Osteoblast (primary cell): ENCODE results near the gene CEP85L. TPM values are rescaled to one million over a fixed set of nuclear protein-coding genes. Genes with fewer than 3 reads are reported as not detected.

Experiments used
- DNase-seq: peaks from one replicate; pipeline ENCODE4 v3.0.0; 2011; ENCODE audit warnings: low spot score, mixed read lengths; ENCODE audit not compliant: insufficient read length; ENCODE audit errors: missing footprints
- H2AFZ ChIP-seq: 2 replicates; pipeline ENCODE4 v1.6.0; 2011; ENCODE audit warnings: mild to moderate bottlenecking, low read length
- H3K27ac ChIP-seq: 2 replicates; pipeline ENCODE4 v1.5.1; 2011; ENCODE audit warnings: mild to moderate bottlenecking, low read depth, low read length, moderate library complexity
- H3K27me3 ChIP-seq: 2 replicates; pipeline ENCODE4 v1.6.0; 2012; ENCODE audit warnings: mild to moderate bottlenecking, control low read depth, inconsistent platforms, low read length, moderate library complexity; ENCODE audit not compliant: insufficient read depth
- H3K36me3 ChIP-seq: 2 replicates; pipeline ENCODE4 v1.5.1; 2011; ENCODE audit warnings: mild to moderate bottlenecking, low read length, control low read depth, moderate library complexity; ENCODE audit not compliant: insufficient read depth
- H3K4me1 ChIP-seq: 2 replicates; pipeline ENCODE4 v1.5.1; 2011; ENCODE audit warnings: mild to moderate bottlenecking, low read length, control low read depth, moderate library complexity; ENCODE audit not compliant: insufficient read depth
- H3K4me2 ChIP-seq: 2 replicates; pipeline ENCODE4 v1.6.0; 2011; ENCODE audit warnings: mild to moderate bottlenecking, low read length; ENCODE audit not compliant: insufficient read depth
- H3K4me3 ChIP-seq: fragments of 200-600 bp; sonication (generic); 3 replicates; pipeline ENCODE4 v1.5.1; 2012; ENCODE audit warnings: mild to moderate bottlenecking, low read length, inconsistent platforms; ENCODE audit not compliant: insufficient read depth
- H3K79me2 ChIP-seq: 2 replicates; pipeline ENCODE4 v1.6.0; 2012; ENCODE audit warnings: mild to moderate bottlenecking, low read length, control low read depth, inconsistent platforms; ENCODE audit not compliant: insufficient read depth
- H3K9me3 ChIP-seq: 2 replicates; pipeline ENCODE4 v1.5.1; 2011; ENCODE audit warnings: low read depth, low read length, control low read depth
- H4K20me1 ChIP-seq: 2 replicates; pipeline ENCODE4 v1.6.0; 2012; ENCODE audit warnings: mild to moderate bottlenecking, low read length, control low read depth; ENCODE audit not compliant: insufficient read depth
- total RNA-seq: library from RNA; depleted of rRNA; stranded (reverse); fragments of >200 nt; gene quantifications from 2 replicates; pipeline ENCODE4 v1.2.3, GENCODE V29; 2012
- TF ChIP-seq, protein P1 (sequence below): IDR thresholded peaks from 2 replicates; pipeline ENCODE4 v1.5.1; 2011; ENCODE audit warnings: mild to moderate bottlenecking, low read depth, low read length, moderate library complexity; ENCODE audit errors: extremely low read depth

Gene CEP85L
- total RNA-seq, 1 donor = 15.2 TPM

DNA sequence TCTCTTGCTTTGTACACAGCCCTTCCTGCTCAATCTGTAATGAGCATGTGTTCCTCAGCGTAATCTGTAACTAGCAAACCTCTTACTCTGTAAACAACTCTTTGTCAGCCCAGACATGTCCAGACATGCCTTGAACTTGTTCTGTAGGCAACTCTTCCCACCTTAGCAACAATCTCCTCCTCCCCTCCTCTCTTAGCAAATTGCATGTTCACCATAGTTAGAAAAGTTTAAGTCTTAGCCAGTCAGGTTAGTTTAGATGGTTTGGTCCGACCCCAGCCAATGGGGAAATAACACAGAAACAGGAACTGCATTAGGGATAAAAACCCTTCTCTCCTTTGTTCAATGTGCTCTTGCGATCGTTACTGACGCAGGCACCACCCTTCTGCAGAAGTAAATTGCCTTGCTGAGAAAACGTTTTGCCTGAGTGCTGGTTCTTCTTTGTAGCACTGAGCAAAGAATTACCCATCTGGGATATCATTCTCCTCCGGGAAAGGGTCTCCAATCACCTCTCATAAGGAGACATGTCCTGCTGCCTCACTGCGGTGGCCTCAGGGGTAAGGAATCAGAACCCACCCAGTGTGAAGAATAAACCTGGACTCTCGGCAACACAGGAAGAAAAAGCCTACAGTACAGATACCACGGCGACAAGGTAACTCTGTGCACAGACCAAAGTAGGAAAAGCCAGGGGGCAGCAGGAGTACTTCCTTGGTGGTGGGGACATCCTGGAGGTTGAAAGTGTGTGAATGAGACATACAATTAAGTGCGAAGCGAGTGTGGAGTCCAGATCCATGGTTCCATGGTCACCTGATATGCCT, 77.1 kb downstream of the CEP85L start:
- Histone ChIP-seq H3K36me3 (peaks cover 12% of the 10 kb centered on the region), H3K27ac (no peak overlapping the region), H3K4me3 (no peak overlapping the region), H4K20me1 (peaks cover 3% of the 10 kb centered on the region), H2AFZ (no peak overlapping the region), H3K4me1 (no peaks in the 10 kb centered on the region), H3K79me2 (peaks cover 62% of the 10 kb centered on the region), H3K4me2 (no peak overlapping the region), H3K9me3 (peaks cover 12% of the 10 kb centered on the region), H3K27me3 (no peaks in the 10 kb centered on the region)
- peak; percentile 19 for DNase-seq
- TF ChIP-seq, protein P1, sequence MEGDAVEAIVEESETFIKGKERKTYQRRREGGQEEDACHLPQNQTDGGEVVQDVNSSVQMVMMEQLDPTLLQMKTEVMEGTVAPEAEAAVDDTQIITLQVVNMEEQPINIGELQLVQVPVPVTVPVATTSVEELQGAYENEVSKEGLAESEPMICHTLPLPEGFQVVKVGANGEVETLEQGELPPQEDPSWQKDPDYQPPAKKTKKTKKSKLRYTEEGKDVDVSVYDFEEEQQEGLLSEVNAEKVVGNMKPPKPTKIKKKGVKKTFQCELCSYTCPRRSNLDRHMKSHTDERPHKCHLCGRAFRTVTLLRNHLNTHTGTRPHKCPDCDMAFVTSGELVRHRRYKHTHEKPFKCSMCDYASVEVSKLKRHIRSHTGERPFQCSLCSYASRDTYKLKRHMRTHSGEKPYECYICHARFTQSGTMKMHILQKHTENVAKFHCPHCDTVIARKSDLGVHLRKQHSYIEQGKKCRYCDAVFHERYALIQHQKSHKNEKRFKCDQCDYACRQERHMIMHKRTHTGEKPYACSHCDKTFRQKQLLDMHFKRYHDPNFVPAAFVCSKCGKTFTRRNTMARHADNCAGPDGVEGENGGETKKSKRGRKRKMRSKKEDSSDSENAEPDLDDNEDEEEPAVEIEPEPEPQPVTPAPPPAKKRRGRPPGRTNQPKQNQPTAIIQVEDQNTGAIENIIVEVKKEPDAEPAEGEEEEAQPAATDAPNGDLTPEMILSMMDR = no peak

DNA sequence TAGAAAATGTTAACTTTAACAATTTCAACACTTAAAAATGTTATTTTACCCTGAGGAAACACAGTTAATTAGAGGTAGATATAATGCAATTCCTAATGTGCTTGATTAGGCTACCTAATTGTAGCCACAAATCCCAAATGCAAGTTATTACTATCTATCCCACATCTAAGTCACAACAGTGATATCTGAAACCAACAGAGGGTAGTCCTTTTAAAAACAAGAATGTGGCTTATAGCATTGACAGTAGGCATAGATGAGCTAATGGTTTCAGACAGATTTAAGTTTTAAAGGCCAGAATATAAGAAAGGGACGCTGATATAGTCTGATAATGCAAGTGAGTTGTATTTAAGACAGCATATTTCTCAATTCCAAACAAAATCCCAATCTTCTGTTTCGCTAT, 80.3 kb downstream of the CEP85L start:
- peaks cover 7% of the 10 kb centered on the region for H3K9me3 ChIP-seq
- no peak overlapping the region for H2AFZ ChIP-seq
- peaks cover 12% of the 10 kb centered on the region for H3K36me3 ChIP-seq
- no peak overlapping the region for H3K4me3 ChIP-seq
- no peaks in the 10 kb centered on the region for H3K4me1 ChIP-seq
- no peak for DNase-seq
- no peak overlapping the region for H3K27ac ChIP-seq
- TF ChIP-seq, protein P1 = no peak
- peaks cover 6% of the 10 kb centered on the region for H4K20me1 ChIP-seq
- peaks cover 51% of the 10 kb centered on the region for H3K79me2 ChIP-seq
- H3K27me3 ChIP-seq = no peaks in the 10 kb centered on the region
- H3K4me2 ChIP-seq = no peak overlapping the region

DNA sequence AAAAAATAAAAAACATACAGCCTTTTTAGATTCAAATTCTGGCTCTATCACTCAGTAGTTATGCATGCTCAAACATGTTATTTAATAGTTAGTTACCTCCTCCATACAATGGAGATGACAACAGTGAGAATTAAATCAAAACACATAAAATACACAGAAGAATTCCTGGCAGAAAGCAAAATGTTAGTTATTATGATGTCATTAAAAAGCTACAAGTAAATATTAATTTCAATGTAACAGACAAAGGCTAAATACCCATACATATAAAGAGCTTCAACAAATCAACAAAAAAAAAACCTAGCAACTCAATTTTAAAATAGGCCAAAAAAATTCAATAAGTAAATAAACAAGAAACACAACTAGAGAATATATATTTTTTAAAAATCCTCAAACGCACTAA, 81.9 kb downstream of the CEP85L start:
- Histone ChIP-seq H3K4me3 (no peak overlapping the region), H2AFZ (no peak overlapping the region), H3K9me3 (peaks cover 5% of the 10 kb centered on the region), H3K27me3 (no peaks in the 10 kb centered on the region), H3K4me2 (no peak overlapping the region), H3K27ac (no peak overlapping the region), H3K79me2 (peaks cover 43% of the 10 kb centered on the region), H3K36me3 (peaks cover 7% of the 10 kb centered on the region), H3K4me1 (no peaks in the 10 kb centered on the region), H4K20me1 (peaks cover 6% of the 10 kb centered on the region)
- TF ChIP-seq, protein P1 = no peak
- no peak for DNase-seq

DNA sequence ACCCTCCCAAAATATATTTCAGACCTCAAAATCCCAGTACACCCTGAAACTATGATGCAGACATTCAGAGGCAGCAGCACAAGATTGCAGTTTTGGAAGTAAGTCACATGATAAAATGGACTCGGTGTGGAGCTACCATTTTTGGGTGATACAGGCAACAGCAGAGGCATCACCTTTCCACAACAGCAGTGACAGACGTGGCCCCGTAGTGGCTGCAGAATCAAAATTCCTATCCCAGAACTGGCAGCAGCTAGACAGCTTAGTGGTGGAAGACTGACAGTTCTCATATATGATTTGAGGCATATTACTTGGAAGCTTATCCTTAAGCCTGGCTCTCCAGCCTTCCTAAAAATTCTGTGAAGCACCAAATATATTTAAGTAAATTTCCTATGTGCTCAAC, 83.4 kb downstream of the CEP85L start:
- H3K4me3 ChIP-seq = no peak overlapping the region
- no peaks in the 10 kb centered on the region for H3K36me3 ChIP-seq
- TF ChIP-seq, protein P1 = no peak
- H4K20me1 ChIP-seq = peaks cover 10% of the 10 kb centered on the region
- peaks cover 32% of the 10 kb centered on the region for H3K79me2 ChIP-seq
- H3K9me3 ChIP-seq = no peaks in the 10 kb centered on the region
- no peak overlapping the region for H3K27ac ChIP-seq
- H3K4me2 ChIP-seq = no peak overlapping the region
- H2AFZ ChIP-seq = no peak overlapping the region
- no peaks in the 10 kb centered on the region for H3K27me3 ChIP-seq
- DNase-seq = no peak
- peaks cover 6% of the 10 kb centered on the region for H3K4me1 ChIP-seq
